ENCODE data around the gene PLEKHN1.

GRCh38 chr1:979744-980072 is 13.4 kb downstream of the PLEKHN1 start:
- TF ChIP-seq CTCF (IDR thresholded peaks at IDR 0.05; ENCODE audit: low read length) (no peak), EZH2 (optimal IDR thresholded peaks at IDR 0.05; ENCODE audit: low read depth, low read length) (no peak), EZH2phosphoT487 (IDR thresholded peaks at IDR 0.05; ENCODE audit: low read length) (no peak)
